ENCODE results near the gene HEMK1.

DNA sequence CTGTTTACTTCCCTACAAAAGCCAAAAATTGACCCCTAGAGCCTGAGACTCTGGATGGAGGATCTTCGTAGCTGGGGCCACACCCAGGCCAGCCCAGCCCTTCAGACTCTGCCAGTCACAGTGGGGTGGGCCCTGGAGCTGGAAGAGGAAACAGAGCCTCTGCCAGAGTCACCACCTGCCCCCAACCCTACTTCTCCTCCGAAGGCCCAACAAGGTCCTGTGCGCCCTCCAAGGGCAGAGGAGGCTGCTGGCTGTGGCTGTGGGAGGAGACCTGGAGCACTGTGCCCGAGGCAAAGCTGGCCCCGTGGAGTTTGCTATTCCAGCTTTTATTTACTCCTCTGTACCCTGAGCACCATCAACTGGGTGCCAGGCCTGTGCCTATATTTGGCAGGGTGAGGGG is 23.2 kb downstream of the HEMK1 start:
- TF ChIP-seq, protein P1, sequence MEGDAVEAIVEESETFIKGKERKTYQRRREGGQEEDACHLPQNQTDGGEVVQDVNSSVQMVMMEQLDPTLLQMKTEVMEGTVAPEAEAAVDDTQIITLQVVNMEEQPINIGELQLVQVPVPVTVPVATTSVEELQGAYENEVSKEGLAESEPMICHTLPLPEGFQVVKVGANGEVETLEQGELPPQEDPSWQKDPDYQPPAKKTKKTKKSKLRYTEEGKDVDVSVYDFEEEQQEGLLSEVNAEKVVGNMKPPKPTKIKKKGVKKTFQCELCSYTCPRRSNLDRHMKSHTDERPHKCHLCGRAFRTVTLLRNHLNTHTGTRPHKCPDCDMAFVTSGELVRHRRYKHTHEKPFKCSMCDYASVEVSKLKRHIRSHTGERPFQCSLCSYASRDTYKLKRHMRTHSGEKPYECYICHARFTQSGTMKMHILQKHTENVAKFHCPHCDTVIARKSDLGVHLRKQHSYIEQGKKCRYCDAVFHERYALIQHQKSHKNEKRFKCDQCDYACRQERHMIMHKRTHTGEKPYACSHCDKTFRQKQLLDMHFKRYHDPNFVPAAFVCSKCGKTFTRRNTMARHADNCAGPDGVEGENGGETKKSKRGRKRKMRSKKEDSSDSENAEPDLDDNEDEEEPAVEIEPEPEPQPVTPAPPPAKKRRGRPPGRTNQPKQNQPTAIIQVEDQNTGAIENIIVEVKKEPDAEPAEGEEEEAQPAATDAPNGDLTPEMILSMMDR (conservative IDR thresholded peaks at IDR 0.05; ENCODE audit: low read length), result no peak
- TF ChIP-seq EZH2phosphoT487 (IDR thresholded peaks at IDR 0.05; ENCODE audit: borderline replicate concordance, low read depth, low read length), result no peak
